ENCODE data around the gene UGT1A5.

Gene UGT1A5

GRCh38 chr2:233789554-233789953 is 76.8 kb downstream of the UGT1A5 start:
- ATAC-seq, result no peak

GRCh38 chr2:233791151-233791882 is 78.6 kb downstream of the UGT1A5 start:
- ATAC-seq, result no peak

- ATAC-seq, result no peak
These were observed 79.2 kb downstream of the UGT1A5 start for GRCh38 chr2:233791883-233792329.

GRCh38 chr2:233792720-233793119 is 80.0 kb downstream of the UGT1A5 start:
- ATAC-seq, result no peak

GRCh38 chr2:233793465-233794127 is 80.9 kb downstream of the UGT1A5 start:
- no peak for ATAC-seq

GRCh38 chr2:233794128-233794658 is 81.5 kb downstream of the UGT1A5 start:
- no peak for ATAC-seq

GRCh38 chr2:233795735-233796171 is 83.0 kb downstream of the UGT1A5 start:
- no peak for ATAC-seq

- ATAC-seq, result no peak
These were observed 83.5 kb downstream of the UGT1A5 start for GRCh38 chr2:233796254-233796653.

GRCh38 chr2:233798335-233799086 is 85.8 kb downstream of the UGT1A5 start:
- no peak for ATAC-seq

GRCh38 chr2:233799087-233799665 is 86.5 kb downstream of the UGT1A5 start:
- no peak for ATAC-seq

- no peak for ATAC-seq
These were observed 87.0 kb downstream of the UGT1A5 start for GRCh38 chr2:233799716-233800115.

- ATAC-seq, result no peak
These were observed 87.5 kb downstream of the UGT1A5 start for GRCh38 chr2:233800208-233800607.

- ATAC-seq, result peak in 1 of 2 donors; percentile 49
These were observed 88.8 kb downstream of the UGT1A5 start for GRCh38 chr2:233801357-233802131.

GRCh38 chr2:233802132-233802815 is 89.6 kb downstream of the UGT1A5 start:
- no peak for ATAC-seq

- ATAC-seq, result no peak
These were observed 90.7 kb downstream of the UGT1A5 start for GRCh38 chr2:233803292-233803911.

- no peak for ATAC-seq
These were observed 91.3 kb downstream of the UGT1A5 start for GRCh38 chr2:233803994-233804393.

- ATAC-seq, result no peak
These were observed 94.6 kb downstream of the UGT1A5 start for GRCh38 chr2:233807215-233807865.

- no peak for ATAC-seq
These were observed 95.5 kb downstream of the UGT1A5 start for GRCh38 chr2:233807966-233808935.

- no peak for ATAC-seq
These were observed 97.7 kb downstream of the UGT1A5 start for GRCh38 chr2:233810385-233810784.
